Measurements from ENCODE around the gene TRIM27.
"Not testable (repeated sequence)": the region's sequence is repeated elsewhere in the genome, so short reads cannot be mapped to it uniquely, and the experiment has no call there.

TRIM27 gene

DNA sequence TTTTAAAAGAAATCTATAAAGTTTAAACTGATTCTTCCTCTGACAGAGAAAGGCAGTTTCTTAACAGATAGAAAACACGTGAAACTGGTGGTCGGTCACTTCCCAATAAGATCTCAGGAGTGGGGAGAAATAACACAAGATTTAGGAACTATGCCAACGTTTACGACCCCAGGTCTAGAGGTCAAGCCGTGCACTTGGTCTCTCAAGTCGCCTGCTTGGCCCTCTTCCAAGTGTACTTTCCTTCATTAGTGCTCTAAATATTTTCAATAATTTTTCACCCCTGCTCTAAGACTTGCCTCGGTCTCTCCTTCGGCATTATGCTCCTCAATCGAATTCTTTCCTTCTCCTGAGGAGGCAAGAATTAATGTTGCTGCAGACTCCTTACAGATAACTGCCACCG lies 61.7 kb downstream of the TRIM27 start:
- DNase-seq, result no peak

DNA sequence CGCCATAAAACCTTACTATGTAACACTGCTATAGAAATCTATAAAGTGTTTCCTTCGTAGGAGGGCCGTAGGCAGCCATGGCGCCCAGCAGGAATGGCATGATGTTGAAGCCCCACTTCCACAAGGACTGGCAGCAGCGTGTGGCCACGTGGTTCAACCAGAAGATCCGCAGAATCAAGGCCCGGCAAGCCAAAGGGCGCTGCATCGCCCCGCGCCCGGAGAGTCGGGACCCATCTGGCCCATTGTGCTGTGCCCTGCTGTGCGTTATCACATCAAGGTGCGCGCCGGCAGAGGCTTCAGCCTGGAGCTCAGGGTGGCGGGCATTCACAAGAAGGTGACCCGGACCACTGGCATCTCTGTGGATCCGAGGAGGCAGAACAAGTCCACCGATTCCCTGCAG lies 62.4 kb downstream of the TRIM27 start:
- no peak for DNase-seq

DNA sequence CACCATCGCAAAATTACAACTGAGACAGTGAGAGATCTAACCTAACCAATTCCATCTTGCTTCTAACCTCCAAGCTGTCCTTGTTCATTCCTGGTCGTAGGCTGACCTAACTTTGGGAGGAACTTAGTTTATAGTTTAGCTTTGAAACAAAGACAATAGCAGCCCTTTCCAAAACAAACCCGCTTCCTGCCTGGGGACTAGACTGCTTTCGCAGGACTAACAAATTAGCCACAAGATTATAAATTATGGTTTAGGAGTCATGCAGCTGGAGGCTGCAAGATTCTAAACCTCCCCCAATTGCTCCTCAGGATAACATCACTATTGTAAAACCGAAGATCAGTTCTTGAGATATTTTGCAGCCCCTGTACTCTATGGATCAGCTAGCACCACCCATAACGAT lies 63.2 kb downstream of the TRIM27 start:
- no peak for DNase-seq

DNA sequence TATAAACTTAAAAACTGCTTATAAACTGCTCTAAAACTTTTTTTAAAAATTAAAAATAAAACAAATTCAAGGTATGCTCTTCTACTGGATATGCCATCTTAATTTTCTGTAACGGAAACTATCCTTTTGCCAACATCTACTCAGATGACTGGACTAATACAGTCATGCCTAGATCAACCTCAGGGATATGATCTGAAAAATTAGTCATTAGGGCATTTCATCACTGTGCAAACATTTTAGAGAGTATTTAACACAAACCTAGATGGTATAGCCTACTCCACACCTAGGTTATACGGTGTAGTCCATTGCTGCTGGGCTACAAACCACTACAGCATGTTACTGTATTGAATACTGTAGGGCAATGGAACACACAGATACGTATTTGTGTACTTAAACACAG lies 64.8 kb downstream of the TRIM27 start:
- DNase-seq, result no peak

- no peak for DNase-seq
Observed at GRCh38 chr6:28856620-28857005, 67.2 kb downstream of the TRIM27 start.

DNA sequence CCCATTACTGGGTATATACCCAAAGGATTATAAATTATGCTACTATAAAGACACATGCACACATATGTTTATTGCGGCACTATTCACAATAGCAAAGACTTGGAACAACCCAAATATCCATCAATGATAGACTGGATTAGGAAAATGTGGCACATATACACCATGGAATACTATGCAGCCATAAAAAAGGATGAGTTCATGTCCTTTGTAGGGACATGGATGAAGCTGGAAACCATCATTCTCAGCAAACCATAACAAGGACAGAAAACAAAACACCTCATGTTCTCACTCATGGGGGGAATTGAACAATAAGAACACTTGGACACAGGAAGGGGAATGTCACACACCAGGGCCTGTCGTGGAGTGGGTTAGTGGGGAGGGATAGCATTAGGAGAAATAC lies 69.4 kb downstream of the TRIM27 start:
- not testable (repeated sequence) for DNase-seq
